Tibial artery (tissue), 4 donors: ENCODE measurements around the gene JMJD7.

Experiments used
- DNase-seq, 2 donors: peaks; one replicate each; pipeline ENCODE4 v3.0.0-alpha.2; 2019
- H3K27ac ChIP-seq, 2 donors: fragments of 200-600 bp; sonication (generic) in 1 of 2; 1 replicate in 1 of 2; 2 replicates in 1 of 2; pipeline ENCODE4 v1.5.1; 2018 to 2019; ENCODE audit warnings: mild to moderate bottlenecking in 1 of 2
- H3K27me3 ChIP-seq, 2 donors: fragments of 200-600 bp; sonication (generic) in 1 of 2; one replicate each; pipeline versions ENCODE4 v1.5.1 to v1.6.0; 2016 to 2019
- H3K36me3 ChIP-seq, 3 donors: fragments of 200-600 bp; sonication (generic) in 2 of 3; one replicate each; pipeline ENCODE4 v1.5.1; 2016 to 2019; ENCODE audit warnings: mild to moderate bottlenecking in 2 of 3
- H3K4me1 ChIP-seq, 4 donors: fragments of 200-600 bp; sonication (generic) in 2 of 4; 1 replicate in 3 of 4; 2 replicates in 1 of 4; pipeline ENCODE4 v1.5.1; 2016 to 2019
- H3K4me3 ChIP-seq, 2 donors: fragments of 200-600 bp; sonication (generic) in 1 of 2; 1 replicate in 1 of 2; 2 replicates in 1 of 2; pipeline ENCODE4 v1.5.1; 2018 to 2019; ENCODE audit warnings: mild to moderate bottlenecking in 2 of 2
- H3K9me3 ChIP-seq, 3 donors: fragments of 200-600 bp; sonication (generic) in 1 of 3; one replicate each; pipeline ENCODE4 v1.5.1; 2016 to 2019
- intact Hi-C: fragments of 100-400 bp; cut with DNase I; formaldehyde crosslinking; loops from one replicate; pipeline ENCODE4 v1.15.0; 2023; ENCODE audit warnings: low total_unique reads
- TF ChIP-seq, protein P1 (sequence below), 2 experiments: fragments of 200-600 bp in 1 of 2; fragments of 450-650 bp in 1 of 2; IDR thresholded peaks; one replicate each; pipeline ENCODE4 v1.5.1; 2017 to 2019; ENCODE audit warnings: antibody characterized with exemption in 2 of 2, mild to moderate bottlenecking in 1 of 2, moderate library complexity in 1 of 2

Gene JMJD7

GRCh38 chr15:41868321-41868720, 40.4 kb downstream of the JMJD7 start:
- Histone ChIP-seq H3K4me1 (no peaks in the 10 kb centered on the region), H3K4me3 (no peak overlapping the region), H3K9me3 (no peaks in the 10 kb centered on the region), H3K27ac (no peak overlapping the region), H3K27me3 (no peaks in the 10 kb centered on the region), H3K36me3 (no peaks in the 10 kb centered on the region)
- intact Hi-C loops: no loop called here
- DNase-seq: no peak
- TF ChIP-seq, protein P1, sequence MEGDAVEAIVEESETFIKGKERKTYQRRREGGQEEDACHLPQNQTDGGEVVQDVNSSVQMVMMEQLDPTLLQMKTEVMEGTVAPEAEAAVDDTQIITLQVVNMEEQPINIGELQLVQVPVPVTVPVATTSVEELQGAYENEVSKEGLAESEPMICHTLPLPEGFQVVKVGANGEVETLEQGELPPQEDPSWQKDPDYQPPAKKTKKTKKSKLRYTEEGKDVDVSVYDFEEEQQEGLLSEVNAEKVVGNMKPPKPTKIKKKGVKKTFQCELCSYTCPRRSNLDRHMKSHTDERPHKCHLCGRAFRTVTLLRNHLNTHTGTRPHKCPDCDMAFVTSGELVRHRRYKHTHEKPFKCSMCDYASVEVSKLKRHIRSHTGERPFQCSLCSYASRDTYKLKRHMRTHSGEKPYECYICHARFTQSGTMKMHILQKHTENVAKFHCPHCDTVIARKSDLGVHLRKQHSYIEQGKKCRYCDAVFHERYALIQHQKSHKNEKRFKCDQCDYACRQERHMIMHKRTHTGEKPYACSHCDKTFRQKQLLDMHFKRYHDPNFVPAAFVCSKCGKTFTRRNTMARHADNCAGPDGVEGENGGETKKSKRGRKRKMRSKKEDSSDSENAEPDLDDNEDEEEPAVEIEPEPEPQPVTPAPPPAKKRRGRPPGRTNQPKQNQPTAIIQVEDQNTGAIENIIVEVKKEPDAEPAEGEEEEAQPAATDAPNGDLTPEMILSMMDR (IDR thresholded peaks at IDR 0.05): no peak

GRCh38 chr15:41869770-41870688, 42.1 kb downstream of the JMJD7 start:
- Histone ChIP-seq H3K36me3 (no peaks in the 10 kb centered on the region), H3K9me3 (no peaks in the 10 kb centered on the region), H3K27me3 (no peaks in the 10 kb centered on the region), H3K4me3 (no peak overlapping the region), H3K27ac (no peak overlapping the region), H3K4me1 (no peaks in the 10 kb centered on the region)
- TF ChIP-seq, protein P1 (IDR thresholded peaks at IDR 0.05): no peak
- intact Hi-C loops: no loop called here
- no peak for DNase-seq

GRCh38 chr15:41870689-41871081, 42.8 kb downstream of the JMJD7 start:
- TF ChIP-seq, protein P1 (IDR thresholded peaks at IDR 0.05): no peak
- Histone ChIP-seq H3K9me3 (no peaks in the 10 kb centered on the region), H3K27ac (no peak overlapping the region), H3K4me1 (no peaks in the 10 kb centered on the region), H3K4me3 (no peak overlapping the region), H3K27me3 (no peaks in the 10 kb centered on the region), H3K36me3 (no peaks in the 10 kb centered on the region)
- intact Hi-C loops: no loop called here
- no peak for DNase-seq

DNA sequence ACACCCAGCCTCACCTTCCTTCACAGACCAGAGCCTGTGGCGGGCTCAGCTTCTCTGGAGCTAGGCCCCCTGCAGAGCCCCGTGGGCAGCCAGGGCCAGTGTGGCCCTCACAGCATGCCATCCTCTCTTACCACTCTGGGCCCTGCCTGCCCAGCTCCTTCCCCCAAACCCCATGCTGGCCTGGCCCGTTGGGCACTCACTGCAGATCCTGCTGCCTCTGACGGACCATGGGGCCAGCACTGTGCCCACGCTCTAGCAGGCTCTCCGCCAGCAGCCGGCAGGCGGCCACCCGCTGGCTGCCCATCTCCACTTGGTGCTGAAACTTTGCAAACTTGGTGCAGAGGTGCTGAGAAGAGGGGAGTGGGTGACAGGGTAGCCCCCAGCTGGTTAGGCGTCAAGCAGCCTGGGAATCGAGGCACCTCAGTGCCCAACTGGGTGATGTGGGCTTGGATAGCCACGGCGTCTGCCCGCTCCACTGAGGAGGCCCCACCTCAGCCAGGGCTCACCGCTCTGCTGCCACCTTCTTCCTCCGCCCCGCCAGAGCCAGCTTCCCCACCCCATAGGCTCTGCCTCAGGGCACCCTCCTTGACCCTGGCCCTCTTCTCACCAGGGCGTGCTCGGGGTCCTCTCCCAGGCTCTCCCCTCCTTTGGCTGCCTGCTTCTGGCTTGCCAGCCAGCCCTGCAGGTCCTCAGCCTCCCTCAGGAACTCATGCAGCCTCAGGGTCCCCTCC, 43.4 kb downstream of the JMJD7 start:
- H3K4me3 ChIP-seq: no peak overlapping the region
- TF ChIP-seq, protein P1 (IDR thresholded peaks at IDR 0.05): no peak

DNA sequence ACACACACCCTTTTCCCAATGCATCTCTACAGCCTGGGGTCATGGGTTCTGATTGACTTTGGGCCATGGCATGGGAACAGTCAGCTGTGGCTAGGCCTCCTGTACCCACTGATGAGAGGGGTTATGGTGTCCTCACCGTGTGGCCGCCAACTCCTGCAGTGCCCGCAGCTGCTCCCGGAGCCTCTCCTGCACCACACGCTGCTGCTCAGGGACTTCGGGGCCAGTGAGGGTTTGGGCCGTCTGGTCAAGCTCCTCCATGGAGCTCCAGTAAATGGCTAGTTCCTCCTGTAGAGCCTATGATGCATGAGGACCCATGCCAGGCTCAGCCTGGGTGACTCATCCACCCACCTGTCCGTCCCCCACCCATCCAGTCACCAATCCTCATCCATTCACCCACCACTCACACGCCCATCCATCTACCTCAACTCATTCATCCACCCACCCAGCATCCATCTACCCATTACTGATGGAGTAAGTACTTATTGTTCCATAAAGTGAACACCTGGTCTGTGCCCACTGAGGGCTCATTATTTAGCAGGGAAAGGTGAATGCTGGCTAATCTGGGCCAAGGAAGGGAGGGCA, 44.4 kb downstream of the JMJD7 start:
- Histone ChIP-seq H3K9me3 (no peaks in the 10 kb centered on the region), H3K4me1 (no peaks in the 10 kb centered on the region), H3K27me3 (no peaks in the 10 kb centered on the region), H3K36me3 (no peaks in the 10 kb centered on the region), H3K4me3 (no peak overlapping the region), H3K27ac (no peak overlapping the region)
- DNase-seq: no peak
- TF ChIP-seq, protein P1 (IDR thresholded peaks at IDR 0.05): no peak
- intact Hi-C loops: no loop called here

More for the DNA sequence above, 43.4 kb downstream of the JMJD7 start:
- DNase-seq: no peak
- intact Hi-C loops: no loop called here
- no peaks in the 10 kb centered on the region for H3K27me3 ChIP-seq
- no peaks in the 10 kb centered on the region for H3K9me3 ChIP-seq
- H3K36me3 ChIP-seq: no peaks in the 10 kb centered on the region
- H3K4me1 ChIP-seq: no peaks in the 10 kb centered on the region
- no peak overlapping the region for H3K27ac ChIP-seq
